Stimulated activated CD8-positive, alpha-beta memory T cell treated with anti-CD3 and anti-CD28 coated beads, Interleukin-7, amount 100 ng/mL, for 48 hours (primary cell): ENCODE data around the gene DOK6.
"Not testable (repeated sequence)": the region's sequence is repeated elsewhere in the genome, so short reads cannot be mapped to it uniquely, and the experiment has no call there.

Experiments
- DNase-seq, 2 donors: peaks; one replicate each; pipeline ENCODE4 v3.0.0-alpha.2; 2020; ENCODE audit warnings: low read depth in 1 of 2; ENCODE audit errors: extremely low read depth in 1 of 2

DOK6 gene

DNA sequence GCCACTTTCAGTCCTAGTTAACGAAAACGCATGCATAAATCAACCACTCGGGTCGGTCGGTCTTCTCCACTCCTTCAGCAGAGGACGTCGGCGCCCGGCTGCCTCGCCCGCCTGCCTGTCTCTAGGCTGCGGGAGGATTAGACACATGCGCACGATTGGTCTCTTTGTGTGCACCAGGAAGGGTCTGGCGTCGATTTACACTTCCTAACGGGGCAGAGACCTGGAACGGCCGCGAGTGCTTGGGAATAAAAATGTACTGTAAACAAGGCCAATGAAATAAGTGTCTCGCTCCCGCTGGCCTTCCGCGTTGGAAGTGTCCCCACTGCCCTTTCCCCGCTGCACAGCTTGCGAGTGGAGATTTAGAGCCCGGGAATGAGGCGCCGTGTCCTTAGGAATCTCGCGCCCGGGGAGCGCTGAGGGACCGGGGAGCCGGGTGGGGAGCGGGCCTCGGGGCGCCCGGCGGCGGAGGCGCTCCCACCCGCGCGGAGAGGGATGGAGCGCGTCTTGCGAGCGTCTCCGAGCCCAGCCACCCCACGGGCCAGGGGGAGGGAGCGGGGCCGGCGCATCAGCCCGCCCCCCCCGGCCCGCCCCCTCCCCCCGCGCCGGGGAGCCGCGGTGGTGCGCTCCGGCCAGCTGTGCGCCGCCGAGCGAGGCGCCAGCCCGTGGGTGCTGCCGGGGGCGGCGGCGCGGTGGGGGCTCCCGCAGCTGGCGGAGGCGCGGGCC, at the start of gene DOK6:
TSS of gene DOK6 (plus strand) at position 636 of the 723 bp plus-strand sequence.
- DNase-seq = no peak

DNA sequence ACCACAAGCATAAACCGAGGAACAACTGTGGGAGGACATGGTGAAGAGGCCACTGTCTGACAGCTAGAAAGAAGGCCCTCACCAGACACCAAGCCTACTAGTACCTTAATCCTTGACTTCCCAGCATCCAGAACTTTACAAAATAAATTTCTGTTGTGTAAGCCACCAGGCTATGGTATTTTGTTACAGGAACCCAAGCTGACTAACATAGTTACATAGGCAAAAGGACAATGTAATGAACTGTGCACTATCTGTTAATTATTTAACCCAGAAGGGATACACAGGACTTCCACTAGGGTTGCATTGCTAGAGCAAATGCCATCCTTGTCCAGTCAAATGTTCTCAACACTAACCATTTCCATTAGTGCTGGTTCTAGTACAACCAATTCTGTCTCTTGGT, 47.7 kb upstream of the DOK6 start:
- no peak for DNase-seq

DNA sequence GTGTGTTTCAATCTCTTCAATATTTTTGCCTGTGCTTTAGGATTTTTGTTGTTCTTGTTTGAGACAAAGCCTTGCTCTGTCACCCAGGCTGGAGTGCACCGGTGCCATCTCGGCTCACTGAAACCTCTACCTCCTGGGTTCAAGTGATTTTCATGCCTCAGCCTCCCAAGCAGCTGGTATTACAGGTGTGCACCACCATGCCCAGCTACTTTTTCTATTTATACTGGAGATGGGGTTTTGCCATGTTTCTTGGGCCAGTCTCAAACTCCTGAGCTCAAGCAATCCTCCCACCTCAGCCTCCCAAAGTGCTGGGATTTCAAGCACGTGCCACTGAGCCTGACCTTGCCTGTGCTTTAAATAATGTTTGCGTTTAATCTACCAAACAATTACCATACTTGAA, 43.1 kb upstream of the DOK6 start:
- DNase-seq = no peak

DNA sequence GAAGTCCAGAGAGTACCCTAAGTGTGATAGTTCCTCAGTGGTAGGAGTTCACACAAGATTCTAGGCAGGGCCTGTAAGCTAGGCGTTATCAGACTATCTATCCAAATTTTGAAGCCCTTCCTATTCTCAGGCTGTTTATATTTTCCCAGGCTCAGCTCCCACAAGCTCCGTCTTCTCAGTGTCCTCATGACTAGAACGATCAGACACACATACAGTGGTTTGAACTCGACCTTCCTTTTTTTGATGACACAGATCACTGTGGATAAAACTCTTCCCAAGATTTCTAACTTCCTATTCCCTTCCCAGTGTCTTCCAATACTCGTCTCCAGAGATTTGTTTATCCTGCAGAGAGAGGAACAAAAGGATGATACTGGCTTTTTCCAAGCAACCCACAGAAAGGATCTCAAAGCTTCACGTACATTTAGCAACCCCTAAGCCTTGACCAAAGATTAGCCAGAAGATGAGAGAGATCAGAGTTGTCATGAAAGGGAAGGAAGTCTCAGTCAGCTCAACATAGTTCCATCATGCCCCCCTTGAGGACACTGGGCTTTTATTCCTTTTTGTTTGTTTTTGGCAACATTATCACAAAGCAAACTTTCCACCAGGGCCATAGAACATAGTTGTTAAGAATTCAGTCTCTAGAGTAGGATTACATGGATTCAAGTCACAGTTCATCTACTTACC, 42.3 kb upstream of the DOK6 start:
- DNase-seq = no peak

DNA sequence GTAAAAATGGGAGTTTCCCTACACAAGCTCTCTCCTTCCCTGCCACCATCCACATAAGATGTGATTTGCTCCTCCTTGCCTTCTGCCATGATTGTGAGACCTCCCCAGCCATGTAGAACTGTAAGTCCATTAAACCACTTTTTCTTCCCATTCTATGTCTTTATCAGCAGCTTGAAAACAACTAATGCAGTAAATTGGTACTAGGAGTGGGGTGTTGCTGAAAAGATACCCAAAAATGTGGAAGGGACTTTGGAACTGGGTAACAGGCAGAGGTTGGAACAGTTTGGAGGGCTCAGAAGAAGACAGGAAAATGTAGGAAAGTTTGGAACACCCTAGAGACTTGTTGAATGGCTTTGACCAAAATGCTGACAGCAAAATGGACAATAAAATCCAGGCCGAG, 40.9 kb upstream of the DOK6 start:
- not testable (repeated sequence) for DNase-seq

DNA sequence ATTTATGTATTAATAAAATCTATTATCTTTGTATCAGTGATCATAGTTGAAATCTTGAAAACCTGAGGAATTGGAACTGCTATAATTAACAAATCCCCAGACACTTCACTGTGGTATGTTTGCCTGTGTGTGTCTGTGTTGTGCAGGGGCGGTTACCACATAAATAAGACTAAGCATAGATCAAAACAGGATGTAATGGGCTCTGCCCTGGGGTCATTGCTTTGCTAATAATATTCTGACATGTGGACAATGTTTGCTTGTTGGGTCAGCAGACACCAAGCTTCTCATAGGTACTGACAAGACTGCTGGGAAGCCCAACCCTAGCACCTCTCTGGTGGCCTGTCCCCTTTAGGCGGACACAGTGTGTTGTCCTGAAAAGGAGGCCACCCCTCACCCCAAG, 35.8 kb upstream of the DOK6 start:
- no peak for DNase-seq

DNA sequence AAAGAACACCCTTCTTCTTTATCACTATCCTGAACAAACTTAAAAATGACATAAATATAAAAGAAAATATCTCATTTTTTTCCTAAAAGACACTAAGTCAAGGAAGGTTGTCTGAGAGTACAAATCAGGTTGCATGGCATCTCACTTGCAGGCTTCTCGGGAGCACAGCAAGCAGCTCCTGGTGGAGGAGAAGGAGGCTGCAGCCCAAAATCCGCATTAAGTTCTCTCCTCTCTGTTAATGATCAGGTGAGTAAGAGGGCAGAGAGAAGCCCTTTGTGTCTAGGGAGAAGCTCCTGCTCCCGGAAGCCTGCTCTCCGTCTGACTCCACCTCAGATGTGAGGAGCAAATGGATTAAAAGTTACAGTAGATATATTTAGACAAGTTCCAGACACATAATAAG, 35.0 kb upstream of the DOK6 start:
- DNase-seq = no peak

DNA sequence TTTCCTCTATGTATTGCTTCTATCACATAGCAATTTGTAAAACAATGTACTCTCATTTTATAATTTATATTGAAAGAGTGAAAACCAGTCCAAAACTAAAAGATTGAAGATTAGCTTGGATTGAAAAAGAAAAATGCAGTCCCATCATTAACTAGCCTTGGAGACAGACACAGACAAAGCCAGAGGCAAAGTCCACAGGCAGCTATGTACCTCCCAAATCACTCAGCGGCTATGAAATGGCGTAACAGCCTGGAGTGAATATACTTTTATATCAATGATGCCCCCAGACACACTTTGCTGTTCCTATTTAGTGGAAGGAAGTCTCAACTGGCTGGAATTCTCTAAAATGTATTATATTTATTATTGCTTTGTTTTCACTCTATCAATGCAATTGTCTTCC, 33.6 kb upstream of the DOK6 start:
- DNase-seq = no peak

DNA sequence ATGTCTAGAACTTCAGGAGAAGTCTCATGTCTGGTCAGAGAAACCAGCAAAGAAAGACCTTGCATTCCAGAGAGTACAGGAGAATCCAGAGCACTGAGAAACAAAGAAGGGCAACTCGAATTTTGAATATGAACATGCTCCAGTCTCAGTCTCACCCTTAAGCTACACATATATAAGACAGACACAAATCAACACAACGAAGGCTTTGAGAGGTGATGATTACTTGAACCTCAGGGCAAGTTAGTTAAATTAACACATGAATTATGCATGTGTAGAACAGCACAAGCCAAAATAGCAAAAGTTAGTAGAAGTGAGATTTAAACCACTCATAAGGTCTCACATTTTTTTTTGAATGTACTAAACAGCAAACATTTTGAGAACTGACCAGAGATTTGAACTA, 29.0 kb upstream of the DOK6 start:
- DNase-seq = no peak

DNA sequence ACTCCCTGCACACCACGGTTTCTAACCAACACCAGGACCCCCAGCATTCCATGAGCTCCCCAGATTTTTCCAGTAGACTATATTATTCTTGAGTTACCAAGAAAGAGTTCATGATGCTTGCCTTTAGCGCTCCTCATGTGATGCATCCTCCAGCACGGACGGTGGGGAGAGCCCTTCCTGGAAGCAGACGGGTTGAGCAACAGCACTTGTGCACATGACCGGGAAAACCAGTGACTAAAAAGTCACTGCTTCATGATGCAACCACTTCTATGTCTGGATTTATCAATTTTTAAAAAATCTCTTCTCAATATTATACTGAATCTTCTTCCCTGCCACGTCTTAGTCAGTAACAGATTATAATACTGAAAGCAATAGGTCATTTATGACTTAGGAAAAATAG, 20.4 kb upstream of the DOK6 start:
- no peak for DNase-seq

DNA sequence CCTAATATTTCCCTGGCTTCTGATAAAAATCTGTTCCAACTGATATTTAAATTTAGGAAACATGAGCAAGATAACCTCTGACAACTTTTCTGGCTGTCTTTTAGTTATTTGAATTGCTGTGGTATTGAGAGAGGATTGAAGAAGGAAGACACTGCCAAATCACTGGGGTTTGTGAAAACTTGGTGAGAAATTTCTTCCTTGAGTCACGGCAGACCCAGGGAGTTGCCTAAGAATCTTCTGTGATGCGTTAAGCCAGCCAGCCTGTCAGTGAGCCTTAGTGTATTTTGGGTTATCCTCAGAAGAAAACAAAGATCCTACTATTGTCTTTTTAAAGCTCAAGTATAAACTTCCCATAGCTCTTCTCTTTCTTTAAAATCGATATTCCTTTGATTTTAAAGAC, 17.5 kb upstream of the DOK6 start:
- DNase-seq = no peak

DNA sequence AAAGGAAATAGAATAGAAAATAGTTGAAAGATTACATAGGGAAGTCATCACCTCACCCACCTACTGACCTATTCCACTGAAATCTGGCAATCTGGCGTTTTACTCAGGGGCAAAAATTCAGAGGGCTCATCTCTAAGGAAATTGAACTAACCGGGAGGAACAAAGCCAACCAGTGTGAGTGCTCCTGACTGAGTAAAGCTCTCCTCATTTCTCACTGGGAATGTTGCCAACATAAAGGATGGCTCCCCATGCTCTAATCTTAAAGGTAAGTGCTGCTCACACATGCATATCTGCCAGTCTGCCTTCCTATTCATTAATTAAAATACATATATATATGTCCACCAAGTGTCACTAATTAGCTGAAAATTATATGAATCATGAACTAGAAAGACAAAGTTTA, 13.5 kb upstream of the DOK6 start:
- DNase-seq = no peak

DNA sequence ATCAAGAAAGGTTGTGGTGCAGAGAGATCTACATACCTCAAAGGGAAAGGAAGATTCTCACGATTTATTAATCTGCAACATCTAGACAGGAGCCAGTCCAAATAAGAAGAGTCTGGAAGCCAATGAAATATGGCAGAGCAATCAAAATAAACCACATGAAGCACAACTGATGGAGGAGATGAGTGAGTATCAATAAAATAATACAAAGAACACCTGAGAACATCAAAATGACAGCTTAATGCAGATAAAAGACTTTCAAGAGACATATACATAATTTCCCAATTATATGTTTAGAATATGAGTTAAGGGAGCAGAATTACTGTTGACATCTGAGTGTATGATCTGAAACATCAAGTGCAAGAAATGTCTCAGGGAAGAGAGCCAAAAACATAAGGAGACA, 12.5 kb upstream of the DOK6 start:
- DNase-seq = no peak

DNA sequence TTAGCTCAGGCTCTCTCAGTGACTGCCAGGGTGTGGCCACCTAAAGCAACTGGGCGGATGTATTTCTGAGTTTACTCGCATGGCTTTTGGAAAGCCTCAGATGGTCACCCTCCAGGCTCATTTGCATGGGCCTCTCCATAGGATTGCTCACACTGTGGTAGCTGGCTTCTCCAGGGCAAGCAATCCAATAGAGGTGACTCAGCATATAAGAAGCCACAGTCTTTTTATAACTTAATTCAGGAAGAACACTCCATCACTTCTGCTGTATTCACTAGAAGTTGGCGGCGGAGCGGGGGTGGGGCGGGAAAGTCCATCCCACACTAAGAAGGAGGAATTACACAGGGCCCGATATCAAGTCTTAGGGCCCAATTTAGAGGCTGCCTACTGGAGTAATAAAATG, 3.6 kb upstream of the DOK6 start:
- DNase-seq = no peak

DNA sequence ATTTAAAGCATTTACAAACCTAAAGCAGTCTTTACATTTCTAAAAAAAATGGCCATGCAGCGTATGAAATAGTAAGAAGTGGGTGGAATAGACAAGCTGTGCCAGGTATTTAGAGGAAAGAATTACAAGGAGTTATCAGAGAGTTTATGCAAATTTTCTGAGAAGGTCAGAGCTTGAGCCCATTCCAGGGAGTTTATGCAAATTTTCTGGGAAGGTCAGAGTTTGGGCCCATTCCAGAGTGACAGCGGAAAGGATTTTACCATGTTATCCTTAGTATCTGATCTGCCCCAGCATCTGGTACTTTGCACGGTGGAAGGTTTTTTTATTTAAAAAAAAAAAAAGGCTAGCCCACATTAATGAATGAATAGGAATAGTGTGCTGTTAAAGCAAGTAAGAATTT, 1.4 kb upstream of the DOK6 start:
- DNase-seq = no peak

DNA sequence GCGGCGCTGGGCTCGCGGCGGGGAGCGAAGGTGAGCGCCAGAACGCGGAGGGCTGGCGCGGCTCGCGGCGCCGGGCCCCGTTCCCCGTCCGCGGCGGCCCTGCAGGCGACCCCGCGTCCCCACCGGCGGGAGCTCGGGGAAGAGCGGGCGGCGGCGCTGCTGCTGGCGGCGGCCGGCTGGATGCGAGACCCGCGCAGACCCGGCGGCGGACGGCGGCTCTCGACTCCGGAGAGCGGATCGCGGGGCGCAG, 213 bp downstream of the DOK6 start:
- no peak for DNase-seq

DNA sequence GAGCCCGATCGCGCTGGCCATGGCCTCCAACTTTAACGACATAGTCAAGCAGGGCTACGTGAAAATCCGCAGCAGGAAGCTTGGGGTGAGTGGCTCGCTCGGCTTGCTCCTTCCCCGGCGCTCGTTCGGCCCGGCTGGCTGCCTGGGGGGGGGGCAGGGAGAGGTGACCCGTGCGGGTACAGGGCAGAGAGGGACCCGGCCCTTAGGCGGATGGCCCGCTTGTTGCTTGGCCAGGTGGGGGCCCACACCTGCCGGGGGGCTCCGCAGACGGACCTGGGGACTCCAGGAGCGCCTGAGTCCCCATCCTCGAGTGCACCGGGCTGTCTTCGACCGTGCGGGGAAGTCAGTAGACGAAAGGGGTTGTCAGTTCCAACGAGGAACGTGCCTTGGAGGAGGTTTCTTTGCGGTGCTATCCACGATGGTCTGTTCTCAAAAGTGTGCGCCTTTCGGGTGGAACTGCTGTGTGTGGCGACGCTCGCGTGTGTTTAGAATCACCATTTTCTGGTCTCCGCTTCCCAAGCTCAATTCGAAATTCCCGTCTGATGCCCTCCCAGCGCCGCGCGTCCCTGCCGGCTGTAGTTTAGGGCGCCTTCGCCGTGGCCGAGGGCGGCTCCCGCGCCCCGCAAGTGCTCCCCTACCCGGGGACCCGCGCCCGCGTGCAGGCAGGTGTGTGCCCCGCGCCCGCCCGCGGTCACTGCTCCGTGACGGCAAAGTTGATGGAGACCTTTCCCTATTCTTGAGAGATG, 711 bp downstream of the DOK6 start:
- DNase-seq = no peak

DNA sequence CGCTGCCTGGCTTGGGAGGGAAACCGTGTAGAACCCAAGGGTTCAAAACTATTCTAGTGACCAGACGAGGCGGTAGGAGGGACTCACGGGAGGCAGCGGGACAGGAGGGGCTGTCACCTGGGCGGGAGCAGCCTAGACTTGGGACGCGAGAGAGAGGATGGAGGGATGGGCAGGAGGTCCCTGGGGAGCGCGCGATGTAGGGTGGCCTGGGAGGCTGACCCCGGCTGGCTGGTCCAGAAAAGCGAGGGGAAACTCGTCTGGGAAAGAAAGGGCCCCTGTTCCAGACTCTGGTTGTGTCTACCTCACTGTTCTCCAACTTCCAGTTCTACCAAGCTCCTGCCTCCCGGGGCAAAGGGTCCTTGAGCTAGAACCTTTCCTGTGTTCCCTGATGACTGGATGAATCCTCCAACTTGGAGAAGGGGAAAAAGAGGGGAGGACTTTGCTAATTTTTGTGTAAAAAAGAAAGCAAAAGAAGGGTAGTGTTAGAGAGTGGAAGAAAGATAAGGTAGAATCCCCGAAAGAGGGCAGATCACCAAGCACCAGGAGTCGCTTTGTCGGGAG, 1.4 kb downstream of the DOK6 start:
- DNase-seq = no peak

DNA sequence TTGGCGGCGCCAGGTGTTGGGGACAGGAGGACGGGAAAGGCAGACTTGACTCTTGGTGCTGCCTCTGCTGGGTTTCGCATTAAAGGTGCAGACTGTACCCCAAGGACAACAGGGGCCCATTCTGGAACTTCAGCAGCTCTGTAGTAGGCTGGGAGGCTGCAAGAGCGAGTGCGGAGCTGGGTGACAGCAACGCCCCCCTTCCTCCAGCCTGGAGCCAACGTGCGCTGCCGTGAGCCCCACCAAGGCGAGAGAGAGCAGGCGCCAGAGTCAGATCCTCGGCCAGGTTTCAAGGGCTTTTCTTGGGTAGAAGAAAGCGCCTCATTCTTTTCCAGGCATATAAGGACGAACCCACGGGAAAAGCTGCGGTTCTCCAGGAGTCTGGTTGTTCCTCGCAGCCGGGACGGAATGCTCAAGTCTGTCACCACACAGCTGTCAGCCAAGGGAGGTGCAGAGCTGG, 1.9 kb downstream of the DOK6 start:
- no peak for DNase-seq

DNA sequence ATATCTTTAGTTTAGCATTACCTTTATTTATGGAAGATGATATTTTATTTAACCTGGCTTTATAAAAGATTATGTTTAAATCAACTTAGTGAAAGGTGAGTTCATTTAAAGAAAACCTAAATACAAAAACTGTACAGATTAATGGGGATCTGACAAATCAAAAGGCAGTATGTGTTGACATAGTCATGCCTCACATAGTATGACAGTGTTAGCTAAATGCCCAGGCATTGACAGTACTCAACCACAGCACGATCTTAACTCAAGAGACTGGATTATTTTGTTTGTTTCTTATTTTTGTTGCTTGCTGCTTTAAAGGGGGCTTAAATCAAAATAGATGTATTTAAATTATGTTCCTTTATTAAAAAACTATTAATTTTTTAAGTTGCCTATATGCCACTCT, 7.8 kb downstream of the DOK6 start:
- DNase-seq = no peak

DNA sequence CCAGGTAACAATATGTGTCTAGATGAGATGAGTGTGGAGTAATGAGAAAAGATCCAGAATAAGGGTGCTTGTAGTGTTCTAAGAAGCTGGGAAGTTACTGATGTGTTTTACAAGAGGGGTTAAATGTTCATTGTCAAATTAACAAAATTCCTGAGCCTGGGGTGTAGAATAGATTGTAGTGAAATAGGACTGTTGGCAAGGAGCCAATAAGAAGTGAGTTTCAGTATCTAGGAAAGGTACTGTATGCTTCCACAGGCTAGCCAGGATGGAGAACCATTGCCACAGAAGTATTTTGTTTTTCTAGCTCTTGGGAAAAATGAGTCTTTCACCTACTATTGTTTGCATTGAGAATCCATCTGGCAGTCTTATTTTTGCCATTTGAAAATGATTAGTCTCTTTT, 10.5 kb downstream of the DOK6 start:
- no peak for DNase-seq

DNA sequence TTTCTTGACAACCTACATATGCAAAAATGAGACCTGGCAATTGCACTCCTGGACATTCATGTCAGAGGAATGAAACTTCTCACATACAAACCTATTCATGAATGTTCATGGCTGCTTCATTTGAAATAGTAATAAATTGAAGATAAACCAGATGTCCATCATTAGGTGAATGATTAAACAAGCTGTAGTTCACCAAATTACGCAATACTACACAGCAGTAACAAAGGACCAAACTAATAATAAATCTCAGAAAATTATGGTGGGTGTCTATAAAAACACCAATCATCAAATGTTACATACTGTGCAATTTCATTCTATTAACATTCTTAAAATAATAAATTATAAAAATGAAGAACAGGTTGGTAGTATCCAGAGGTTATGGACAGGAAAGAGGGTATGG, 13.5 kb downstream of the DOK6 start:
- no peak for DNase-seq
